Stimulated activated CD8-positive, alpha-beta memory T cell treated with anti-CD3 and anti-CD28 coated beads, Interleukin-2, amount 100 ng/mL, for 1 hour (primary cell): ENCODE results near the gene HRCT1.
"Not testable (repeated sequence)": the region's sequence is repeated elsewhere in the genome, so short reads cannot be mapped to it uniquely, and the experiment has no call there.

Experiments used
- DNase-seq, 2 donors: peaks; one replicate each; pipeline ENCODE4 v3.0.0-alpha.2; 2020; ENCODE audit warnings: low read depth in 2 of 2

The HRCT1 gene

DNA sequence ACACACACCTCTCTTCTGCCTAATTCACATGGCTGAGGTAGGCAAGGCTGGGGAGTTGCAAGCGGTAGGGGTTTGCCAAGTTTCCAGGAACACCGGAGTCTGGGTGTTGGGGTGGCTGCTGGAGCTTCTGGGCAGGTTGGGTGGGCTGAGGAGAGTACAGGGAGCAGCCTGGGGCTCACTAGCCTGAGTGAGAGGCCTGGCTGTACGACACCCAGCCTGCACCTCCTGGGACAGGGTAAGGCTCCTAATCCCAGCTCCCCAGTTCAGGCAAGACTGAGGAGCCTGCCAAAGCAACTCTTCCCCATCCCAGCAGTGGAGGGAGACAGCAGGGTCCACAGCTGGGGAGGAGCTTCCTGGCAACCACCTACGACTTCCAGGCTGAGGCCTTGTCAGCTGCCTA lies 11.3 kb downstream of the HRCT1 start:
- DNase-seq, result no peak

DNA sequence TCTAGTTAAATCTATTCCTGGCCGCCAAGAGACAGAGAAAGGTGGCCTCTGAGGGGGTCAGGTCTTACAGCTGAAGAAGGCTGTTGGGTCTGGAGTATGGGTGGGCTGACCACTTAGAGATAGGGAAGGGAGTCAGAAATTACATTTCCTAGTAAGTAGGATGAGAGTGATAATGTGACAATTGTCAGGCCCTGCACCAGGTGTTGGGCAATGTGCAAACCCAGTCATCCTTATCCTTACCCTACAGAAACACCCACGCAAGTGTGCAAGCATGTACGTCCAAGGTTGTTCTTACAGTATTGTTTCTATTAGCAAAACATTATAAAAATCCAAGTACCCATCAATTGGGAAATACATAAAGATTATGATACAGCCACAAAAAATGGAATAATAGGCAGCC lies 12.8 kb downstream of the HRCT1 start:
- no peak for DNase-seq

DNA sequence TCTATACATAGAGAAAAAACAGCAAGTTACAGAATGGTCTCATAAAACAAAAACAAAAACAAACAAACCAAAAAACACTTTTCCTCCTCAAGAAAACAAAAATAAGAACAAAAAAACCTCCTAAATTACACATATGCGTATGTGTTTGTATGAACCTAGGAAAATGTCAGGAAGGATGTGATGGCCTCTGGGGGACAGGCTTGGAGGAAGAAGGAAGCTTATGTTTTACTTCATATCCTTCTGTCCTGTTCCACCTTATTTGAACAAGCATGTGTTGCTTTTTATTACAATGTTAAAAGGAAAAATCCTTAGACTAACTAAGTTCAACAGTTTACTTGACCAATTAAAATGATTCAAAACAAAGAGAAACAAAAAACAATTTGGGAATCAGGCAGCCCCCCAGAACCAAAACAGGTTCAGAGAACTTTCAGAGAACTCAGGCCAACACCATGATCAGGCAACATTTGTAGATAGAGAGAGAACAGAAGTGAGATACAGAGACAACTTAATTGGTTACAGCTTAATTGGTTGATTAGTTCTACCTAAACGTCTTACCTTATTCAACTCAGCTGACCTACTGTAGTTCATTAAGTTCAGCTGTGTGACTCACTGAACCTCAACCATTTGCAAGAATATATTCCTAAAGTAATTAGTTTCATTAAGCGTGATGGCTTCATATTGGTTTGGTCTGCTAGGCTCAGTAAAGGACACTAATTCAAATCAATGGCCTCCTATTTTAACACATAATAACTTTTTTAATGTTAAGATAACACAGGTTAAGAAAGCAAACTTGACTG lies 13.4 kb downstream of the HRCT1 start:
- no peak for DNase-seq

GRCh38 chr9:35920051-35920620 lies 14.1 kb downstream of the HRCT1 start:
- no peak for DNase-seq

- DNase-seq, result no peak
Measured at GRCh38 chr9:35923598-35923926, 17.6 kb downstream of the HRCT1 start.

DNA sequence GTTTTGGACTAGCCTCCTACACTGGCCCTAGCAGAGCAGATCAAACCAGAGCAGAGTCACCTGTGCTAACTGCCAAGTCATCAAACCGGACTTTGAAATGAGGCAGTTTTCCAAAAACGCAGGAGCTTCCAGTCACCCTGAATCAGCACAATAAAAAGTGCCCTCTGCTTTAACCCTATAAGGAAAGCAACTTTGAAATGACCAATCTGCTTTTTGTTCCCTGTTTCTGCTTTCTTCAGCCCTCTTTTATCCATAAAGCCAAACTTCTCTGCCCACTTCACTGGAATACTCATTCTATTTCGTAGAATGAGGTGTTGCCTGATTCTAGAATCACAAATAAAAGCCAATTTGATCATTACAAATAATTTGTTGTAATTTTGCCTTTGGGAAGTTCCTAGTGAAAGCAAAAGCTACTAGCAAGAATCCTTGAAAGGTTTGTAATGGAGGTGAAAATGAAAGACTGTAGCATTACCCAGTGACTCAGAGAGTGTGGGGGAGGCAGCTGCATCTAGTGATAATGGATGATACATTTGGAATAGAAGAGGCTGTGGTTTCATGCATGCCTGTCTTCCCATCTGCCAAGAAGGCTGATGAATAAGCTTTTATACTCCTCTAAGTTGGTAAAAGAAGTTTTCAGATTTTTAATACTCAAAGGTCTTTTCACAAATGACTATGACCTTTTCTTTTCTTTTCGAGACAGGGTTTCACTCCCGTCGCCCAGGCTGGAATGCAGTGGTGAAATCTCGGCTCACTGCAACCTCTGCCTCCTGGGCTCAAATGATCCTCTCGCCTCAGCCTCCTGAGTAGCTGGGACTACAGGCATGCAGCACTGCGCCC lies 18.1 kb downstream of the HRCT1 start:
- DNase-seq, result no peak

DNA sequence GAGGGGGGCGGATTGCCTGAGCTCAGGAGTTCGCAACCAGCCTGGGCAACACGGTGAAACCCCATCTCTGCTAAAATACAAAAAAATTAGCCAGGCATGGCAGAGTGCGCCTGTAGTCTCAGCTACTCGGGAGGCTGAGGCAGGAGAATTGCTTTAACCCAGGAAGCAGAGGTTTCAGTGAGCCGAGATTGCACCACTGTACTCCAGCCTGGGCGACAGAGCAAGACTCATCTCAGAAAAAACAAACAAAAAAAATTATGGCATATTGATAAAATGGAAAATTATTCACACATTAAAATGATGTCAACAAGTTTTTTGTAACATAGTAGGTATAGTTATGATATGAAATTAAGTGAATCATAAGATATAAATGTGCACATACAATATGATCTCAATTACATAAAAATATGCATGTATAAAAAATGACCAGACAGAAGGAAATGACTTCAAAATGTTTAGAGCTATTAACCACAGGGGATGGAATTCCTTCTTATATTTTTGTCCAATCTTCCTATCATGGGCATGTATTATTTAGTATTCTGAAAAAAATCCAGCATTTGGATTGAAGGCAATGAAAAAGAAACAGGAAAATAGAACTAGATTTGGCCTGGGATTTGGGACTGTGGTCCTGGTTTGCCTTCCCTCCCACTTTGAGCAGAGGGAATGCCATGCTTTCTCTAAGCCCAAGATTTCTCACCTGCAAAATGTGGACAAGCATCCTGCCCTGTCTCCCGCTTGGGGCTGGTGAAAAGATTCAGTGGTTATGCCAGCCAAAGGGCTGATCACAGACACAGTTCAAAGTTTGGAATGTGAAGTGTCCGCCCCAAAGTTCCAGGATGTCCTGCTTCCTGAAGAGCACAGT lies 22.8 kb downstream of the HRCT1 start:
- no peak for DNase-seq

GRCh38 chr9:35929453-35929718 lies 23.4 kb downstream of the HRCT1 start:
- DNase-seq, result no peak

DNA sequence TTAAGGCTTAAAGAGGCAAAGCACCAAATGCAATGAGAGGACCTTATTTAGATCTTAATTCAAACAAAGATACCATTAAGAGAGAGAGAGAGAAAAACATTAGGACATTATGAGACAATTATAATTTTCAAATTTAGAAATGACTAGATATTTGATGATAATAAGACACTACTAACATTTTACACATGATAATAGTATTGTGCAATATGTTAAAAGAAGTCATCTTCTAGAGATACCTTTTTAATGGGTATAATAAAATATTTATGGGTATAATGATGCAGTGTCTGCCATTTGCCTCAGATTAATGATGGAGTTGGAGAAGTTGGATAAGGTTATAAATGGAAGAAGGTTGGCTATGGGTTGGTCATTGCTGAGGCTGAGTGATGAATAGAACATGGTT lies 24.5 kb downstream of the HRCT1 start:
- no peak for DNase-seq

DNA sequence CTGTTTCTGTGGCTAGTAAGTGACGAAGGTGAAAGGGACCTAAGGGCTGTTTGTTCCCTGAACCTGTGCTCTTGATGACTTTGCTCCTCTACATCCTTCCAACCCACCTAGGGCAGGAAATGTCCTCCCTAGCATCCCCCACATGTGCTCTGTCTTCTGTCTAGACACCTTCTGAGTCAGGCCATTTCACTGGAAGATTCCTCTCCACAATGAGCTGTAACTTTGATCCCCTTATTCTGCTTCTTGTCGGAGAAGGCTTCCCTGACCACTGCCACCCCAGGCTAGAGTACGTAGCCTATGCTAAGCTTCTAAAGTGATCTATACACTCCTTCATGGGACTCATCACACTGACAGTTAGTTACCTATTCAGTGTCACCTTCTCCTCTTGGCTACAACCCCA lies 25.0 kb downstream of the HRCT1 start:
- no peak for DNase-seq

- DNase-seq, result no peak
Measured at GRCh38 chr9:35932735-35933134, 26.7 kb downstream of the HRCT1 start.

- DNase-seq, result no peak
Measured at GRCh38 chr9:35933550-35934067, 27.6 kb downstream of the HRCT1 start.

DNA sequence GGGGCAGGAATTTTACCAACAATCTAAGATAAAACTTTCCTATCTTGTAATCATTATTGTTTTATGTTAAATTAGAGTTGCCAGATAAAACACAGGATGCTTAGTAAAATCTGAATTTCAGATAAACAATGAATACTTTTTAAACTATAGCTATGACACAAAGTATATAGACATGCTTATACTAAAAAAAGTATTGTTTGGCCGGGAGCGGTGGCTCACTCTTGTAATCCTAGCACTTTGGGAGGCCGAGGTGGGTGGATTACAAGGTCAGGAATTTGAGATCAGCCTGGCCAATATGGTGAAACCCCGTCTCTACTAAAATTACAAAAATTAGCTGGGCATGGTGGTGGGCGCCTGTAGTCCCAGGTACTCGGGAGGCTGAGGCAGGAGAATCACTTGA lies 28.1 kb downstream of the HRCT1 start:
- not testable (repeated sequence) for DNase-seq

GRCh38 chr9:35935261-35935660 lies 29.3 kb downstream of the HRCT1 start:
- DNase-seq, result no peak

GRCh38 chr9:35935755-35936509 lies 29.9 kb downstream of the HRCT1 start:
- no peak for DNase-seq

- DNase-seq, result no peak
Measured at GRCh38 chr9:35937227-35937626, 31.2 kb downstream of the HRCT1 start.

DNA sequence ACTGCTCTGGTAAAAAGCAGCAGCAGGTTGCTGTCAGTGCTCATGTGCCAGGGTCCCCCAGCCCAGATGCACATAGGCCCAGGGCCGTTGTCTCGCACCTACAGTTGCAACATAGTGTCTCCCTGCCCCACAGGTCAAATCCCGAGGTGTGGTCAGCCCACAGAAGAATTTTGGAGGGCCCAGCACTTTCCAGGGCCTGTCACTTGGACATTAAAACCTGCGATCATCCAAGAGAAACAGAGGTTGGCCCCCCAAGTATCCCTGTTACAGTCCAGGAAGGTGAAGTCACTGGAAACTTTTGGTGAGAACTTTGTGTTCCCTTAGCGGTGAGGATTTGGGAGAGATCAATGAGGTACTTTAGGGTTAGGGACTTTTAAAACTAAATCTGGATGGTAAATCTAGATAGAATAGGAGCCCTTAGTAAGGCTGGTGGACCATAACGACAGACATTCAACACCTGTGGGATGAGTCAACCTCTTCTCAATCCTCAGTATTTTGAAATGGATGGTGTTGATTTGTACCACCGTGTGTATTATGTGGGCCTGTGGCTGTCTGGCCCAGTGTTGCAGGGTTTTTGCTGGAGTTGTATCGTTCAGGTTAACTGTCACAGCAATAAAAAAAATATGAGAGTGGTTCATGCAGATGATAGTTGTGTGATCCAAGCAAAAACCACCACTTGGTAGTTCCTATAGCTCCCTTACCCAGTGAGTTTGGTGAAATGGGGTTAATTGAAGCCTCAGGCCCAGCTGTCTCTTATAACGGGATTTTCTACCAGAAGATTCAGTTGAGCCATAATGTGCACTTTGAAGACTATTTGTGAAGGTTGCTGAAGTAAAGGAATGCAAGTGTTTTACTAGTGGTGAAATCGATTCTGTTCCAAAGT lies 32.7 kb downstream of the HRCT1 start:
- no peak for DNase-seq

GRCh38 chr9:35939679-35940250 lies 33.8 kb downstream of the HRCT1 start:
- no peak for DNase-seq

DNA sequence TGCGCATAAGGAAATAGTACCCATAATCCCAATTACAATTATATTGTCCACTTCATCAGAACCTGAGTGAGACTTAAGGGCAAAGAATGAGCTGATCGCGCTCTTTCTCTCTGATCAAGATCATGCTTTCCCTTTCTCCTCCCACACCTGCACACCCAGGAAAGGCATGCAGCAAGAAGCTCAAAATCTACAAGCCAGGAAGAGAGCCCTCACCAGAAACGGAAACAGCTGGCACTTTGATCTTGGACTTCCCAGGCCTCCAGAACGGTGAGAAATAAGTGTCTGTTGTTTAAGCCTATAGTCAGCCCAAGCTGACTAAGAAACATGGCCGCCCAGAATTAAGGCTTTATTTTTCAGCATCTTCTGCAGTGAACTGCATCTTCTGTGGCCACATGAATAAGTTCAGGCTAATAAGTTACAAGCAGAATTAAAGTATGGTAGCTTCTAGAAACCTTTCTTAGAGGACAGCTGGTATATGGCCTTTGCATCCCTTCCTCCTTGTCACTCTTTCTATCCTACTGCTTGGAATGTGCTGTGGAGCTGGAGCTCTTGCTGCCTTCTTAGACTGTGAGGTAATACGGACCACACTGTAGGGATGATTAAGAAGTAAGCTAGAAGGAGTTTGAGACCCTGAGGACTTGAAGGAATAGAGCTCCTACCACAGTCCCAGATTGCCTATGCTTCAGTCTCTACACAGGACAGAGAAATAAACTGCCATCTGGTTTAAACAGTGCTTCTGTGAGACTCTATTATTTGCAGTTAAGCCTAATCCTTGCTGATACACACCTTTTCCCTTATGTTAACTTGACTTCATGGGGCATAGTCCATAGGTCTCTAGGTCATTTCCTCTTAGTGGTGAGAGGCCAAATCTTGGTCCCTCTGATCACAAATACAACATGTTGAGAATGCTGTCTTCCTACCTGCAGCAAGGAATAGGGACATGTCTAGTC lies 34.7 kb downstream of the HRCT1 start:
- DNase-seq, result no peak
